B cell (primary cell): Measurements from ENCODE around the gene HPS1. TPM values are rescaled to one million over a fixed set of nuclear protein-coding genes. Genes with fewer than 3 reads are reported as not detected.

ENCODE experiments used
- ATAC-seq: fragments of 200-7000 bp; cut with Tn5 transposase; one replicate; pipeline ENCODE4 v1.10.0; 2021; ENCODE audit warnings: low read depth, mild to moderate bottlenecking, moderate number of reproducible peaks, moderate library complexity
- CTCF ChIA-PET: fragments of 350-600 bp; sonication (Branson Sonifier 250); formaldehyde crosslinking; loops from one replicate; lab custom pipeline; 2021; ENCODE audit warnings: antibody characterized with exemption, inconsistent platforms; lab: Charles Lee
- POLR2A ChIA-PET: fragments of 350-600 bp; sonication (Branson Sonifier 250); formaldehyde crosslinking; loops from one replicate; lab custom pipeline; 2021; ENCODE audit warnings: antibody characterized with exemption; lab: Charles Lee
- DNase-seq: peaks from one replicate; pipeline ENCODE4 v3.0.0; 2013
- H2AFZ ChIP-seq: 2 replicates; pipeline ENCODE4 v1.6.1; 2012; ENCODE audit warnings: mild to moderate bottlenecking, low read depth, low read length; ENCODE audit not compliant: insufficient read depth, poor library complexity, severe bottlenecking
- H3K27ac ChIP-seq, 2 donors: 1 replicate in 1 of 2; 2 replicates in 1 of 2; pipeline ENCODE4 v1.5.1; 2012 to 2013; ENCODE audit warnings: low read length in 2 of 2, mild to moderate bottlenecking in 2 of 2, moderate library complexity in 1 of 2
- H3K27me3 ChIP-seq, 4 experiments: fragments of 200-600 bp in 1 of 4; sonication (generic) in 1 of 4; replicated peaks in 1 of 4; 1 replicate in 2 of 4; 2 replicates in 2 of 4; pipeline versions ENCODE4 v1.6.1 to v1.7.0; 2013 to 2016; ENCODE audit warnings: low read length in 3 of 4, mild to moderate bottlenecking in 2 of 4, mixed read lengths in 1 of 4, moderate library complexity in 1 of 4; ENCODE audit not compliant: insufficient read depth in 4 of 4, control insufficient read depth in 3 of 4; ENCODE audit errors: control extremely low read depth in 1 of 4
- H3K36me3 ChIP-seq, 2 experiments: replicated peaks in 1 of 2; 1 replicate in 1 of 2; 2 replicates in 1 of 2; pipeline versions ENCODE4 v1.6.1 to v1.7.1; 2013; ENCODE audit warnings: low read length in 1 of 2; ENCODE audit not compliant: insufficient read depth in 2 of 2, control insufficient read depth in 1 of 2; ENCODE audit errors: control extremely low read depth in 1 of 2, extremely low read depth in 1 of 2
- H3K4me1 ChIP-seq, 2 donors: fragments of 200-600 bp in 1 of 2; sonication (generic) in 1 of 2; 1 replicate in 1 of 2; 2 replicates in 1 of 2; pipeline versions ENCODE4 v1.5.1 to v1.6.1; 2013 to 2017; ENCODE audit warnings: low read length in 2 of 2; ENCODE audit not compliant: control insufficient read depth in 2 of 2, insufficient read depth in 2 of 2
- H3K4me2 ChIP-seq: replicated peaks from 2 replicates; pipeline ENCODE3; 2012; ENCODE audit warnings: mild to moderate bottlenecking, low read depth, low read length; ENCODE audit not compliant: poor library complexity, severe bottlenecking
- H3K4me3 ChIP-seq, 5 experiments: fragments of 200-600 bp in 1 of 5; sonication (generic) in 1 of 5; 1 replicate in 3 of 5; 2 replicates in 2 of 5; pipeline versions ENCODE4 v1.5.1 to v1.7.0; 2011 to 2016; ENCODE audit warnings: low read length in 4 of 5, mild to moderate bottlenecking in 4 of 5, low read depth in 2 of 5, control low read depth in 1 of 5, moderate library complexity in 1 of 5; ENCODE audit not compliant: insufficient read depth in 1 of 5; ENCODE audit errors: control extremely low read depth in 1 of 5, extremely low read depth in 1 of 5
- H3K79me2 ChIP-seq: fragments of 200-600 bp; sonication (generic); one replicate; pipeline ENCODE4 v1.6.0; 2016; ENCODE audit warnings: low read length; ENCODE audit not compliant: control insufficient read depth, insufficient read depth
- H3K9ac ChIP-seq: fragments of 200-600 bp; sonication (generic); 2 replicates; pipeline ENCODE4 v1.6.1; 2017; ENCODE audit warnings: mild to moderate bottlenecking, low read length, moderate library complexity
- H3K9me3 ChIP-seq, 3 donors: one replicate each; pipeline versions ENCODE4 v1.6.1 to v1.7.1; 2013; ENCODE audit warnings: low read length in 2 of 3; ENCODE audit not compliant: control insufficient read depth in 2 of 3, insufficient read depth in 1 of 3; ENCODE audit errors: control extremely low read depth in 1 of 3
- H4K20me1 ChIP-seq: 2 replicates; pipeline ENCODE4 v1.6.0; 2012; ENCODE audit warnings: mild to moderate bottlenecking, low read length; ENCODE audit not compliant: insufficient read depth, control insufficient read depth, poor library complexity, severe bottlenecking
- H3K27ac Mint-ChIP-seq: one replicate; pipeline ENCODE4 v1.8.0; 2021; ENCODE audit warnings: mixed read lengths
- H3K27me3 Mint-ChIP-seq: one replicate; pipeline ENCODE4 v1.8.0; 2021; ENCODE audit warnings: mixed read lengths
- H3K4me1 Mint-ChIP-seq: one replicate; pipeline ENCODE4 v1.8.0; 2021; ENCODE audit warnings: mixed read lengths
- H3K4me3 Mint-ChIP-seq: one replicate; pipeline ENCODE4 v1.8.0; 2021; ENCODE audit warnings: mixed read lengths
- H3K9me3 Mint-ChIP-seq: one replicate; pipeline ENCODE4 v1.8.0; 2022; ENCODE audit warnings: mixed read lengths; ENCODE audit not compliant: insufficient read depth
- CTCF ChIP-seq: fragments of 200-600 bp; IDR thresholded peaks from one replicate; pipeline ENCODE4 v1.8.0; 2022; ENCODE audit warnings: antibody characterized with exemption, mild to moderate bottlenecking
- EZH2 ChIP-seq: IDR thresholded peaks from 2 replicates; pipeline ENCODE4 v1.6.1; 2012; ENCODE audit warnings: borderline replicate concordance, low read depth, mild to moderate bottlenecking, moderate library complexity, low read length; ENCODE audit not compliant: insufficient read depth, poor library complexity, severe bottlenecking
- WGBS: methylation state at CpG from one replicate; pipeline ENCODE4 v1.1.5; 2013; ENCODE audit warnings: missing lambda C conversion rate; ENCODE audit not compliant: insufficient coverage; 5-methylcytosine and 5-hydroxymethylcytosine counted together
- intact Hi-C: fragments of 100-400 bp; cut with micrococcal nuclease; formaldehyde crosslinking; loops from one replicate; pipeline ENCODE4 v1.10.0; 2022
- polyA plus RNA-seq: library from polyadenylated mRNA; depleted of rRNA; stranded (reverse); fragments of >200 nt; gene quantifications from 2 replicates; pipeline ENCODE4 v1.2.3, GENCODE V29; 2012
- total RNA-seq, 2 donors: library from RNA; stranded (reverse); fragments of 120-200 nt in 1 of 2; gene quantifications; 1 replicate in 1 of 2; 2 replicates in 1 of 2; pipeline versions ENCODE4 v1.2.3 to v1.2.4, GENCODE V29; 2013 to 2022

HPS1 gene
- total and polyA plus RNA-seq, 2 donors (not counting 1 experiment from before 2014, with no cell fraction given) = 125 to 196 TPM

- Histone ChIP-seq H3K9ac (no peak overlapping the region), H2AFZ (no peak overlapping the region), H3K79me2 (peaks cover 20% of the 10 kb centered on the region), H4K20me1 (peaks cover 21% of the 10 kb centered on the region), H3K9me3 (no peaks in the 10 kb centered on the region), H3K4me3 (no peak overlapping the region), H3K4me2 (peak overlapping the region; percentile 86), H3K36me3 (peaks cover 0 to 49% of the 10 kb centered on the region in 2 experiments), H3K27me3 (no peaks in the 10 kb centered on the region), H3K4me1 (peaks cover 28 to 39% of the 10 kb centered on the region in 2 donors), H3K27ac (peak overlapping the region; percentile 39 to 97)
- ATAC-seq (peak; percentile 16), DNase-seq (peak; percentile 73)
- Mint-ChIP-seq H3K4me3 (peak overlapping the region; percentile 90), H3K4me1 (peaks cover 58% of the 10 kb centered on the region), H3K27me3 (no peaks in the 10 kb centered on the region), H3K27ac (peak overlapping the region; percentile 95), H3K9me3 (no peaks in the 10 kb centered on the region)
- intact Hi-C loops = no loop called here
- ChIA-PET CTCF (no interaction called here), POLR2A (no interaction called here)
- TF ChIP-seq CTCF = no peak
- no peak for TF ChIP-seq EZH2
- WGBS = 70% methylated on average over 9 of the region's 9 CpGs
Observed at GRCh38 chr10:98444314-98445006, 2.3 kb downstream of the HPS1 start.

- Histone ChIP-seq H3K36me3 (peaks cover 6 to 84% of the 10 kb centered on the region in 2 experiments), H4K20me1 (peaks cover 28% of the 10 kb centered on the region), H3K27ac (no peak overlapping the region), H3K4me2 (no peak overlapping the region), H3K79me2 (peaks cover 14% of the 10 kb centered on the region), H3K4me3 (no peak overlapping the region), H2AFZ (no peak overlapping the region), H3K4me1 (peaks cover 0 to 6% of the 10 kb centered on the region in 2 donors), H3K9me3 (peaks cover 0 to 7% (median 1%) of the 10 kb centered on the region in 3 donors), H3K9ac (no peak overlapping the region), H3K27me3 (no peaks in the 10 kb centered on the region)
- ATAC-seq (no peak), DNase-seq (no peak)
- TF ChIP-seq CTCF (no peak), EZH2 (no peak)
- CTCF ChIA-PET = no interaction called here
- POLR2A ChIA-PET = no interaction called here
- intact Hi-C loops = no loop called here
- 96% methylated on average over 3 of the region's 4 CpGs for WGBS
- Mint-ChIP-seq H3K9me3 (no peaks in the 10 kb centered on the region), H3K4me1 (peaks cover 21% of the 10 kb centered on the region), H3K27ac (no peak overlapping the region), H3K4me3 (no peak overlapping the region), H3K27me3 (no peaks in the 10 kb centered on the region)
Observed at GRCh38 chr10:98438715-98439114, 8.0 kb downstream of the HPS1 start.
